ENCODE results near the gene LDB3.

LDB3 gene

GRCh38 chr10:86688398-86688921 lies 20.1 kb downstream of the LDB3 start:
- H2AFZ ChIP-seq (ENCODE audit: low read depth, low read length), result no peak overlapping the region
- H3K9ac ChIP-seq (ENCODE audit: low read depth, low read length), result no peak overlapping the region
- H3K9me3 ChIP-seq (ENCODE audit: insufficient read depth, low read length, severe bottlenecking), result no peaks in the 10 kb centered on the region
- H3K27ac ChIP-seq (ENCODE audit: low read length), result no peak overlapping the region
- H3K36me3 ChIP-seq (ENCODE audit: insufficient read depth, low read length), result no peaks in the 10 kb centered on the region
- H3K79me2 ChIP-seq (ENCODE audit: insufficient read depth, low read length), result no peaks in the 10 kb centered on the region
- H3K27me3 ChIP-seq (ENCODE audit: insufficient read depth, low read length, poor library complexity), result peaks cover 9% of the 10 kb centered on the region
- DNase-seq (peak; percentile 61), ATAC-seq (ENCODE audit: insufficient read depth, low read depth) (peak; percentile 94)
- TF ChIP-seq CTCF (IDR thresholded peaks at IDR 0.05; ENCODE audit: borderline replicate concordance, extremely low read depth, low read length, poor library complexity, severe bottlenecking) (peak; percentile 83), EZH2 (IDR thresholded peaks at IDR 0.05; ENCODE audit: borderline replicate concordance, low read depth, low read length, severe bottlenecking) (no peak)
- no peaks in the 10 kb centered on the region for H3K4me1 ChIP-seq (ENCODE audit: insufficient read depth, low read length)
- no peak overlapping the region for H3K4me2 ChIP-seq (ENCODE audit: insufficient read depth, low read length)
- no peaks in the 10 kb centered on the region; the same call in 1 of the 2 replicates for H4K20me1 ChIP-seq (ENCODE audit: insufficient read depth, low read length)
- no peak overlapping the region for H3K4me3 ChIP-seq (ENCODE audit: low read depth in 1 of 2, low read length in 2 of 2)

GRCh38 chr10:86689146-86689545 lies 20.8 kb downstream of the LDB3 start:
- Histone ChIP-seq H4K20me1 (ENCODE audit: insufficient read depth, low read length) (no peaks in the 10 kb centered on the region; the same call in 1 of the 2 replicates), H3K4me3 (ENCODE audit: low read depth in 1 of 2, low read length in 2 of 2) (no peak overlapping the region), H3K27me3 (ENCODE audit: insufficient read depth, low read length, poor library complexity) (peaks cover 3% of the 10 kb centered on the region), H3K79me2 (ENCODE audit: insufficient read depth, low read length) (no peaks in the 10 kb centered on the region), H3K4me1 (ENCODE audit: insufficient read depth, low read length) (no peaks in the 10 kb centered on the region), H3K27ac (ENCODE audit: low read length) (no peak overlapping the region), H3K9me3 (ENCODE audit: insufficient read depth, low read length, severe bottlenecking) (no peaks in the 10 kb centered on the region), H3K4me2 (ENCODE audit: insufficient read depth, low read length) (no peak overlapping the region), H3K36me3 (ENCODE audit: insufficient read depth, low read length) (no peaks in the 10 kb centered on the region), H2AFZ (ENCODE audit: low read depth, low read length) (no peak overlapping the region), H3K9ac (ENCODE audit: low read depth, low read length) (no peak overlapping the region)
- ATAC-seq (ENCODE audit: insufficient read depth, low read depth), result no peak
- DNase-seq, result no peak
- TF ChIP-seq CTCF (IDR thresholded peaks at IDR 0.05; ENCODE audit: borderline replicate concordance, extremely low read depth, low read length, poor library complexity, severe bottlenecking) (no peak), EZH2 (IDR thresholded peaks at IDR 0.05; ENCODE audit: borderline replicate concordance, low read depth, low read length, severe bottlenecking) (no peak)

- Histone ChIP-seq H3K9me3 (ENCODE audit: insufficient read depth, low read length, severe bottlenecking) (no peaks in the 10 kb centered on the region), H3K4me1 (ENCODE audit: insufficient read depth, low read length) (no peaks in the 10 kb centered on the region), H3K27ac (ENCODE audit: low read length) (no peak overlapping the region), H2AFZ (ENCODE audit: low read depth, low read length) (no peak overlapping the region), H3K4me2 (ENCODE audit: insufficient read depth, low read length) (no peak overlapping the region), H3K27me3 (ENCODE audit: insufficient read depth, low read length, poor library complexity) (no peaks in the 10 kb centered on the region), H3K79me2 (ENCODE audit: insufficient read depth, low read length) (no peaks in the 10 kb centered on the region), H3K36me3 (ENCODE audit: insufficient read depth, low read length) (no peaks in the 10 kb centered on the region), H4K20me1 (ENCODE audit: insufficient read depth, low read length) (no peaks in the 10 kb centered on the region), H3K4me3 (ENCODE audit: low read depth in 1 of 2, low read length in 2 of 2) (no peak overlapping the region), H3K9ac (ENCODE audit: low read depth, low read length) (no peak overlapping the region)
- DNase-seq (no peak), ATAC-seq (ENCODE audit: insufficient read depth, low read depth) (no peak)
- no peak for TF ChIP-seq EZH2 (IDR thresholded peaks at IDR 0.05; ENCODE audit: borderline replicate concordance, low read depth, low read length, severe bottlenecking)
- TF ChIP-seq CTCF (IDR thresholded peaks at IDR 0.05; ENCODE audit: borderline replicate concordance, extremely low read depth, low read length, poor library complexity, severe bottlenecking), result no peak
These were observed 21.9 kb downstream of the LDB3 start for GRCh38 chr10:86690231-86690630.
